Measurements from ENCODE around the gene KSR2. TPM values are rescaled to one million over a fixed set of nuclear protein-coding genes. Genes with fewer than 3 reads are reported as not detected.

Gene KSR2
- total RNA-seq, 1 experiment from 2014 or later: 1.3 TPM

DNA sequence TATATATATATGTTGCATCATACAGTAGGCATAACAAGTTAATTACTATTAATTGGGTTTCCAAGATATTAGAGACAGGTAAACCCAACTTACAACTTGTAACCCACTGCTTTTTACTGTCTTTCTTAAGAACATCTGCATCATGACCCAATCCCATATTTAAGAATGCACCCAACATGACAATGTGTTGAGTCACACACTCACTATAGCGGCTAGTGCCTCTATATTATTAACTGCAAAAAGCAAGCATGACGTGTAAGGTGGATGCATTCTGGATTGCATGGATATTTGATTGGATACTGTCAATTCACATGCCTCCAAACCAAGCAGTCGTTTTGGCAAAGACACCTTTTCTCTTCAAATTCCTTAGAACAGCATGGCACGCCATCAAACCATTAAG lies 68.2 kb downstream of the KSR2 start:
- no peak overlapping the region for H4K91ac ChIP-seq (ENCODE audit: insufficient read length, low read depth, low read length)
- H3K27ac ChIP-seq (ENCODE audit: insufficient read length, low read depth, low read length): no peak overlapping the region
- Mint-ChIP-seq H3K27ac (no peak overlapping the region), H3K27me3 (ENCODE audit: low read depth) (no peaks in the 10 kb centered on the region), H3K4me1 (no peaks in the 10 kb centered on the region), H3K9me3 (peaks cover 0 to 3% of the 10 kb centered on the region in 2 experiments; a peak in 1 of 5 replicates), H3K36me3 (ENCODE audit: insufficient read depth in 1 of 3, low read depth in 3 of 3) (0 out of 7 replicates have a peak, but pooled peaks cover 0 to 3% (median 0%) of the 10 kb centered on the region in 3 experiments), H3K4me3 (no peak overlapping the region)
- H3K9ac ChIP-seq (ENCODE audit: extremely low read depth, insufficient read length, low read length): no peak overlapping the region
- no peak for DNase-seq
- H2BK20ac ChIP-seq (ENCODE audit: low read depth, low read length, poor library complexity, severe bottlenecking): no peak overlapping the region
- H3K23me2 ChIP-seq (ENCODE audit: insufficient read length, low read depth, low read length, poor library complexity, severe bottlenecking): no peaks in the 10 kb centered on the region
- TF ChIP-seq, protein P1, sequence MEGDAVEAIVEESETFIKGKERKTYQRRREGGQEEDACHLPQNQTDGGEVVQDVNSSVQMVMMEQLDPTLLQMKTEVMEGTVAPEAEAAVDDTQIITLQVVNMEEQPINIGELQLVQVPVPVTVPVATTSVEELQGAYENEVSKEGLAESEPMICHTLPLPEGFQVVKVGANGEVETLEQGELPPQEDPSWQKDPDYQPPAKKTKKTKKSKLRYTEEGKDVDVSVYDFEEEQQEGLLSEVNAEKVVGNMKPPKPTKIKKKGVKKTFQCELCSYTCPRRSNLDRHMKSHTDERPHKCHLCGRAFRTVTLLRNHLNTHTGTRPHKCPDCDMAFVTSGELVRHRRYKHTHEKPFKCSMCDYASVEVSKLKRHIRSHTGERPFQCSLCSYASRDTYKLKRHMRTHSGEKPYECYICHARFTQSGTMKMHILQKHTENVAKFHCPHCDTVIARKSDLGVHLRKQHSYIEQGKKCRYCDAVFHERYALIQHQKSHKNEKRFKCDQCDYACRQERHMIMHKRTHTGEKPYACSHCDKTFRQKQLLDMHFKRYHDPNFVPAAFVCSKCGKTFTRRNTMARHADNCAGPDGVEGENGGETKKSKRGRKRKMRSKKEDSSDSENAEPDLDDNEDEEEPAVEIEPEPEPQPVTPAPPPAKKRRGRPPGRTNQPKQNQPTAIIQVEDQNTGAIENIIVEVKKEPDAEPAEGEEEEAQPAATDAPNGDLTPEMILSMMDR (conservative IDR thresholded peaks at IDR 0.05): no peak
- H3K14ac ChIP-seq (ENCODE audit: insufficient read depth, low read length): no peak overlapping the region
- H4K5ac ChIP-seq (ENCODE audit: insufficient read length, low read depth, low read length): no peak overlapping the region
- no peak overlapping the region for H2AFZ ChIP-seq (ENCODE audit: low read length)
- no peaks in the 10 kb centered on the region for H3K4me1 ChIP-seq (ENCODE audit: insufficient read depth, low read length)
- H3K23ac ChIP-seq (ENCODE audit: insufficient read length, low read depth, low read length): no peak overlapping the region
- H3K4ac ChIP-seq (ENCODE audit: low read depth, low read length): no peak overlapping the region
- H4K8ac ChIP-seq (replicated peaks; ENCODE audit: insufficient read length, low read depth, low read length): no peak overlapping the region
- H3K9me3 ChIP-seq (ENCODE audit: control insufficient read depth, low read depth, low read length): no peaks in the 10 kb centered on the region
- H3K79me2 ChIP-seq (ENCODE audit: insufficient read depth, low read length): no peaks in the 10 kb centered on the region
- no peak overlapping the region for H3T11ph ChIP-seq (ENCODE audit: low read length)
- WGBS (ENCODE audit: extremely low coverage, insufficient read length, low lambda C conversion rate): no CpG with 5 or more reads among the region's 4 CpGs
- no peaks in the 10 kb centered on the region for H4K20me1 ChIP-seq (ENCODE audit: control insufficient read depth, insufficient read depth, insufficient read length)
- no peak overlapping the region for H2BK120ac ChIP-seq (ENCODE audit: low read depth, low read length, poor library complexity, severe bottlenecking)
- H3K27me3 ChIP-seq (ENCODE audit: insufficient read depth, low read length): no peaks in the 10 kb centered on the region
- no peak overlapping the region for H2AK5ac ChIP-seq (ENCODE audit: insufficient read length, low read length)
- H3K79me1 ChIP-seq (ENCODE audit: insufficient read depth, low read depth, low read length, poor library complexity, severe bottlenecking): no peaks in the 10 kb centered on the region
- H2BK5ac ChIP-seq (ENCODE audit: insufficient read length, low read length): no peak overlapping the region
- no peak overlapping the region for H2BK12ac ChIP-seq (ENCODE audit: insufficient read length, low read depth, low read length)
- H3K4me2 ChIP-seq (ENCODE audit: insufficient read depth, insufficient read length, low read length): no peak overlapping the region
- no peak overlapping the region for H2BK15ac ChIP-seq (ENCODE audit: low read depth, low read length)
- H3K56ac ChIP-seq (ENCODE audit: insufficient read length, low read depth, low read length): no peak overlapping the region
- H3K18ac ChIP-seq (ENCODE audit: insufficient read length, low read depth, low read length): no peak overlapping the region

Data from H9 (cell line).